Caki2 (cell line): ENCODE measurements around the gene CD58. TPM values are rescaled to one million over a fixed set of nuclear protein-coding genes. Genes with fewer than 3 reads are reported as not detected.
"Not testable (repeated sequence)": the region's sequence is repeated elsewhere in the genome, so short reads cannot be mapped to it uniquely, and the experiment has no call there.

Source experiments
- DNase-seq: peaks from one replicate; pipeline ENCODE4 v3.0.0-alpha.2; 2015; ENCODE audit warnings: low read depth
- in situ Hi-C: cut with HindIII; loops from 2 replicates; pipeline ENCODE4 v1.10.0; 2016; ENCODE audit warnings: low sequenced_read_pairs, low pct_unique_long_range_greater_than_20kb, mixed read lengths
- total RNA-seq: library from RNA; depleted of rRNA; stranded (reverse); fragments of >200 nt; shearing (Covaris generic); gene quantifications from 2 replicates; pipeline ENCODE4 v1.2.3, GENCODE V29; 2014; ENCODE audit warnings: low replicate concordance

Gene CD58
- total RNA-seq, 1 experiment from 2014 or later: 17.5 TPM

DNA sequence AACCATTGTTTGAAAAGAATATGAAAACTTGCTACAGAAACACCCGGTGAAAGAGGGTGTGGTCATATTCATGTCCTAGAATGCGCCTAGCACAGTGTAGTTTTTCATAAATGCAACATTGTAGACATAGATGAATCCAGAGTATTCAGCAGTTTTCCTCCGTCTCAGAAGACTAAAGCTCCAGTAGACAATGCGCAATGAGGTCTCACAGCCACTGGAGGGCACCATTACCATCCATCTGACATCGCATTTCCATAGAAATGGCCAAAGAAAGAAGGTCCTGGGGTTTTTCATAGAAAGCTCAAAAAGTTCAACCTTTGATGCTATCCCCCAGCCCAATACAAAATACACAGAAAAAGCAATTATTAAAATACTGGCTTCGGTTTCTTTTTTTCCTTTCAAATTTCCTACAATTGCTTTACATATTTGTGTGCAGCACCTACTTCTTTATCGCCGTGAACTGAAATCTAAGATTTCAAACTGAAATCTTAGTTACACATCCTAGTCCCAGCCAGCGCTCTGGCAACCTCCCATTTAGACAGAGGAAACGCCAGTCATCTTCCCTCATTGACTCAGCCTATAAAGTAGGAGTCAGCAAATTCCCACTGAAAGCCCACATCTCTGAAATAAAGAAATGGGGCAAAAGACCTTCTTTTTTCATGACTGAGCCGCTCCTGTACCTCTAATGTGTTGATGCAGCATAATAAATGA is 3.9 kb upstream of the CD58 start:
- peak; percentile 37 for DNase-seq
- in situ Hi-C loops: no loop called here

- in situ Hi-C loops: no loop called here
Observed at GRCh38 chr1:116573431-116574095, 2.7 kb upstream of the CD58 start.

GRCh38 chr1:116572771-116573430 is 2.1 kb upstream of the CD58 start:
- in situ Hi-C loops: no loop called here
- no peak for DNase-seq

More at GRCh38 chr1:116573431-116574095, 2.7 kb upstream of the CD58 start:
- DNase-seq: no peak

DNA sequence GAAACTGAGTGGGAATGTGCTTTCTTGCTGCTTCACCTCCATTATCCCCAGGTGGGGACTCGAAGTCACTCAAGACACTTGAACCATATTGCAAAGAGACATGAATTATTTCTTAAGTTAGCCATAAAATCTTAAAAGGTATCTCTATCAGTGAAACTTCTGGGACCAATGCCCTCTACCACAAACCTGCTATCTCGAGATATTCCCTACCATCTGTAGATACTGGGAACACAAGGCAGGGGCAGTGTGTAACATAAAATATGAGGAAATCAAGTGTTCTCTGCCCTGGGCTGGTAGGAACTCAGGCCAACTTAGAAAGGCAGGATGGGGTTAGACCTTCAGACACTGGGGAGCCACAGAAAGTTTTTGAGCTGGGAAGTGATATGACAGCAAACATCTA is 1.3 kb upstream of the CD58 start:
- DNase-seq: no peak
- in situ Hi-C loops: no loop called here

GRCh38 chr1:116571215-116571919 is 541 bp upstream of the CD58 start:
- DNase-seq: no peak
- in situ Hi-C loops: no loop called here

DNA sequence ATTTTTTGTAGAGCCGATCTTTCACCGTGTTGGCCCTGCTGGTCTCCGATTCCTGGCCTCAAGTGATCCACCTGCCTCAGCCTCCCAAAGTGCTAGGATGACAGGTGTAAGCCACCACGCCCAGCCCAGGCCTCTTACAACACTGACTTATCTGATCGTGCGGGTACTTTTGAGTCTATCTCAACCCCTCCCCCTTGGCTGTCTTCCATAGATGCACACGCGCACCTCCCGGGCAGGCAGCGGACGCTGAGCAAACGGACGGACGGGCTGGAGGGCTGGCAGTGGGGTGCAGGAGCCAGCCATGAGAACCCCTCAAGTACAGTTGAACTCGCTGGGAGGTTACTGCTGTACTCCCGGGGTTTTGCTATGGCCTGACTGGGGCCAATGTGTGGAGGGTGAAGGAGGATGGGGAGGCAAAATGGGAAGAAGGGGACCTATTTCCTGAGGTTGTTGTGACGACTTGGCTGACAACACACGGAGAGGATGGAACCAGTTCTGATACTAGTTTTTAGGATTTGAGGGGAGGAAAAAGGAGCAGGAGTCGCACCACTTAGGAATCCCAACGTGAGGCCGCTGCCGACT is 959 bp downstream of the CD58 start:
- in situ Hi-C loops: no loop called here
- no peak for DNase-seq

GRCh38 chr1:116569381-116569670 is 1.5 kb downstream of the CD58 start:
- in situ Hi-C loops: no loop called here

DNA sequence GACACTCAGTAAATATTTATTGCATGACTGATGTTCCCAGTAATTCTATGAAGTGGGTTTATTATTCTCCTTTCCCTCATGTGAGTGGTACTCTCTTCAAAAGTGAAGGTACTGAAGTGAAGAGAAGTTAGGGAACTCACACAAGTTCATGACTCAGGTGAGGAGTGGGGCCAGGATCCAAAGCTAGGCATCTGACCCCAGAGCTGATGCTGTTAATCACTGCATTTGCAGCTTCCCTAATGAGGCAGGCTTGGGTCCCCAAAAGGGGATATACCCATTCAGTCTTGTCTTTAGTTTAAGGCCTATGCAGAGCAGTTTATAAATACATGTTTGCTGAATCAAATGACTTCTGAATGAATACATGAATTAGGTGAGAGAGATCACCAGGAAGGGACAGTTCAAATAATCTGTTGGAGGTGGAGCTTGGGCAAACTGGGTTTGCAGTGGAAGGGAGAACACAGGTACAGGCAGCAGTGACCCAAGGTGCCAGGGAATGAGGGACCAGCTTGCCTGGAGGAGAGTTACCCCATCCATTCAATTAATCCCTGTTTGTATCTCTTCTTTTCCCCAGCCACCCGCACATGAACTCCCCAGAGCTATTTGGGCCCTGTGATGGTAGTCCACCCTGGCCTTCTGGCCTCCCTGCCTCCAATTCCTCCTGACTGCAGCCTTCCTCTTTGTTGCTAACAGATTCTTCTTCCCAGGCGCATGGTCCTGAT is 2.0 kb downstream of the CD58 start:
- in situ Hi-C loops: no loop called here
- no peak for DNase-seq

More at GRCh38 chr1:116569381-116569670, 1.5 kb downstream of the CD58 start:
- no peak for DNase-seq

DNA sequence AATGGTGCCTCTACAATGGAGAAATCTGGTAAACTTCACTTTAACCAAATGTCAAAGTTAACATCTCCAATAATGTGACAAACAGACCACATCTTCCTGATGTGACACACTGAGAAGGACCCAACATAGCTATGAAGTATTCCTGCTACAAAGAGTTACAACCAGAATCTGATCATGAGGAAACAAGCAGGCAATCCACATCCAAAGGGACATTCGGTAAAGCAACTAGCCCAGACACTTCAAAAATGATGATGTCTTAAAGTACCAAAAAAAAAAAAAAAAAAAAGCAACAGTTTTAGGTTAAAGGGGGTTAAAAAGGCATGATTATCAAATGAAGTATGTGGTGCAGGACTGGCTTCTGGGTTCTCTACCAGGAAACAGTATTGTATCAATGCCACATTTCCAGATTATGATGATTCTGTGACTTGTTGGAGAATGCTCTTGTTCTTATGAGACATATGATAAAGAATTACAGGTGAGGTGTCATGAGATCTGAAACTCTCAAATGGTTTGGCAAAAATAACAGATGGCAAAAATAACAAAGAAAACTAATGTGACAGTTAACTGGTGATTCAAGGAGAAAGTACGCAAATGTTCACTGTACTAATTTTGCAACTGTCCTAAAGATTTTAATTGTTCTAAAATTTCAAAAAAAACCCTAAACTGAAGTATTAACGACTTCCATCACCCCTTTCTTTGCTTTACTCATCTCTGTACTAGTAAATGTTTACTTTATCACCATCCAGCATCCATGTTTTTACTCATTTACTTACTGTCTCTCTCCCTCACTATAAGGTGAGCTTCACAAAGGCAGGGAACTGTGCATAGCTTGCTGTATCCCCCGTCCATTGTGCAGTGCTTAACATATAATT is 2.8 kb downstream of the CD58 start:
- no peak for DNase-seq
- in situ Hi-C loops: no loop called here

DNA sequence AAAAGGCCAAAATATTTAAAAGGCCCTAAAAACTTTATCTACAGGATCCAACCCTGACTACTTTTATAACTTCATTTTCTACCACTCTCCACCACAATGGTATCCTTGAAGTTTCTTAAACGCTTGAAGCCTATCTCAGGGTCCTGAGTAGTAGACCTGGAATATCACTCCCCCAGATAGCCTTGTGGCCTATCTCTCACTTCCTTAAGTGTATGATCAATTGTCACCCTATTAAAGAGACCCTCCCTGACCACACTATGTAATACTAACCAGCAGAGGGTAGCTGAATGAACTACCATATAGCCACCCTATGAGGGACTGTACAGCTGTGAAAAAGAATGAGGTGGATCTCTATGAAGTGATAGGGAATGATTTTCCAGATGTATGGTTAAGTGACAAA is 5.6 kb downstream of the CD58 start:
- no peak for DNase-seq
- in situ Hi-C loops: no loop called here

DNA sequence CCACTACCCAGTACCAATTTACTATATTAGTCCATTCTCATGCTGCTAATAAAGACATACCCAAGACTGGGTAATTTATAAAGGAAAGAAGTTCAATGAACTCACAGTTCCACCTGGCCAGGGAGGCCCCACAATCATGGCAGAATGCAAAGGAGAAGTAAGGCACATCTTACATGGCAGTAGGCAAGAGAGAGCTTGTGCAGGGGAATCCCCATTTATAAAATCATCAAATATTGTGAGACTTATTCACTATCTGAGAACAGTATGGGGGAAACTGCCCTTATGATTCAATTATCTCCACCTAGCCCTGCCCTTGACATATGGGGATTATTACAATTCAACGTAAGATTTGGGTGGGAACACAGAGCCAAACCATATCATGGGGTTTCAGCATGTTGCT is 6.4 kb downstream of the CD58 start:
- no peak for DNase-seq
- in situ Hi-C loops: no loop called here

DNA sequence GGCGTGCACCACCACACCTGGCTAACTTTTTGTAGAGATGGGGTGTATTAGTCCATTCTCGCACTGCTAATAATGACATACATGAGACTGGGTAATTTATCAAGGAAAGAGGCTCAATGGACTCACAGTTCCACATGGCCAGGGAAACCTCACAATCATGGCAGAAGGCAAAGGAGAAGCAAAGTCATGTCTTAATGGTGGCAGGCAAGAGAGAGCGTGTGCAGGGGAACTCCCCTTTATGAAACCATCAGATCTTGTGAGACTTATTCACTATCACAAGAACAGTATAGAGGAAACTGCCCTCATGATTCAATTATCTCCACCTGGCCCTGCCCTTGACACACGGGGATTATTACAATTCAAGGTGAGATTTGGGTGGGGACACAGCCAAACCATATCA is 8.4 kb downstream of the CD58 start:
- in situ Hi-C loops: not testable (repeated sequence)

GRCh38 chr1:116561563-116561962 is 9.3 kb downstream of the CD58 start:
- in situ Hi-C loops: no loop called here
- no peak for DNase-seq

More for the DNA sequence above, 8.4 kb downstream of the CD58 start:
- not testable (repeated sequence) for DNase-seq

DNA sequence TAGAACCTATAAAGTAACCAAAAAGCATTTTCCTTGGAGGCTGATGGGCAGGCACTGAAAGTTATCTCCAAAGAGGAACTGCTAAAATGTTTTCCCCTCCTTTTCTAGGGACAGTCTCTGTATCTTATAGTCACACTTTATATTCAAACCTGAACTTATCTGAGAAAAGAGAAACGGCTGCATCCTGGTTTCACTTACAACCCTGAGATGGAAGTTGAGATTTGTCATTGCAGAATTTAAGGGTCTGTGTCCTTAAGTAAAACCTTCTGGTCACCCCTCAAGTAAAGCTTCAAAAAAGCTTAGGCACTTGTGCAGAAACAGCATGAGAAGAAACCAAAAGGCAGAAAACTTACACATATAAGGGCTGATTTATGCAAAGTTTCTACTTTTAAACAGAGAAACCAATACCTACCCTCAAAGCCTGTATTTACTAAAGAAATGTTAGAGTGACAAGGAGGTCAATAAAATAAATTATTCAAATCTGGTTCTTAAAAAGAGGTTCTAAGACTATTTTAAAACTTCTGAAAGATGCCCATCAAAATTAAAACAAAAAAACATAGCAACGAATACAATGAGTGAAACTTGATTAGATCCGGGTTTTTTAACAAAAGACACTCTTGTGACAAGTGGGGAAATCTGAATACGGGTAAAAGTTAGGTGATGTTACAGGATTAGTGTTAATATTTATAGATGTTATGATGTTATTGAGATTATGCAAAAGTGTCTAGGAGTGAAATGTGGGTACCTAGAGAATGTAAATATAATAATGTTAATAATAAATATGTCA is 9.9 kb downstream of the CD58 start:
- in situ Hi-C loops: no loop called here
- no peak for DNase-seq

DNA sequence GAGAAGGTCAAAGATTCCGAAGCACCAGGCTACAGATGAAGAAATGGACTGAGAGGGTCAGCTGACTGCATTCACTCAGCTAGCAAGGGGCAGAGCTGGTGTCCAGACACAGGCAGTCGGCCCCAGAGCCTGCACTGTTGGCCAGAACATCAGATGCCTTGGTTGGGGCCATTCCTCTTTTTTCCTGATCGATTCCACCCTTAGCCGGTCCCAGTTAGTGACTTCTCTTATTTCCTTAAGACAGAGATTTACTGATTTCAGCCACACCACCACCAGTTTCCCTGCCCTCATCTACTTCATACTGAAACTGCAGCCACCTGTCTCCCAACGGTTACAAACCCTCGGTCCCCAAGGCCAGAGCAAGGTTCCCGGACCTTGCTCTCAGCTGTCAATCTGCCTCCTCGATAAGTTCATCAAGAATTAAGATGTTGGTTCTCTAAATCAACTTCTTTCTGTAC is 11.5 kb downstream of the CD58 start:
- in situ Hi-C loops: no loop called here
- no peak for DNase-seq

DNA sequence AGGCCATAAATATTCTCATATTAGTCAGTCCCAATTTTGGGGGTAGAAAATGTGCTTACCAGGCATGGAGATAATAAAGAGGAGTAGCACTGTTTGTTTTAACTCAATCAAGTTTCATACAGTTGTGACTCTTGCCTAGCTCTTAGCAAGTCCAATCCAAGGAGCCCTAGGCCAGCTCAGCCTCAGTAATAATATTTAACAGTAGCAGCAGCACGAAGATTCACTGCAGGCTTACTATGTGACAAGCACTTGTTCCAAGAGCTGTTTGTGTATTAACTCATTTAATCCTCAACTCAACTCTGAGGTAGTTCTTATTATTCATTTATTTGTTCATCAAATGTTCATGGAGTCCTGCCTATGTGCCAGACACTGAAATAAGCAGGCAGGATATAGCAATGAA is 12.3 kb downstream of the CD58 start:
- DNase-seq: no peak
- in situ Hi-C loops: no loop called here
